HG03565 (cell line): ENCODE data around the gene RTN4R.
"Not testable (repeated sequence)": the region's sequence is repeated elsewhere in the genome, so short reads cannot be mapped to it uniquely, and the experiment has no call there.

Source experiments
- ATAC-seq: cut with Tn5 transposase; IDR thresholded peaks from one replicate; pipeline ENCODE4 v1.9.1; 2021; ENCODE audit warnings: mild to moderate bottlenecking, moderate library complexity; ENCODE audit not compliant: unreplicated experiment

The RTN4R gene

GRCh38 chr22:20268279-20269012, at the start of gene RTN4R:
Gene RTN4R (minus strand): TSS chr22:20268318. CDS start chr22:20268092, 226 bp downstream.
- ATAC-seq = no peak

- ATAC-seq = not testable (repeated sequence)
These were observed 49.4 kb upstream of the RTN4R start for GRCh38 chr22:20317402-20318042.

GRCh38 chr22:20316844-20317401, 48.8 kb upstream of the RTN4R start:
- no peak for ATAC-seq

DNA sequence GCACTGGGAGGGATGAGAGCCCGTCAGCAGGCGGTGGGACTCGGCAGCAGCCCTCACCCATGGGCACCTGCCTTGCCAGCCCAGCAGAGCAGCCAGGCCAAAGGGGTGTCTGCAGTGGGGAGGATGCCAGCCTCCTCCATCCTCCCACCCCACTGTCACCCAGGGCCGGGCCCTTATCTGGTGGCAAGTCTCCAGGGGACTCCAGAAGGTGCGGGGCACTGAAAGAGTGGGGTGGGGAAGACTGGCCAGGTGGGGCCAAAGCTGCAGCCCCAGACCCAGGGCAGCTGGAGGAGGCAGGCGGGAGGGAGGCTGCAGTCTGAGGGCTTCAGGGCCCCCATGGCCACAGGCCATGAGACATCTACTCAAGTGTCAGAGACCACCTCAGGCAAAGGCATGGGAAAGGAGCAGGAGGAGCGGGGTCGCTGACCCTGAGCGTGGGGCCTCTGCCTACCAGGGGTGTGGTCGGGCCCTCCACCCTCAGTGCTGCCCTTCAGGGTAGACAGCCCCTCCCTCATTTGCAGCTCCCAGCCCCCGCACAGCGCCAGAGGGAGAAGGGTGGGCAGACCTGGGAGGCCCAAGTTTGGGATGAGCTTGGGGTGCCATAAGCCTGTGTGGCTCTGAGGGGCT, 48.2 kb upstream of the RTN4R start:
- no peak for ATAC-seq

- no peak for ATAC-seq
These were observed 47.5 kb upstream of the RTN4R start for GRCh38 chr22:20315337-20316216.

- not testable (repeated sequence) for ATAC-seq
These were observed 46.7 kb upstream of the RTN4R start for GRCh38 chr22:20314741-20315336.

- ATAC-seq = not testable (repeated sequence)
These were observed 46.1 kb upstream of the RTN4R start for GRCh38 chr22:20314206-20314605.

GRCh38 chr22:20313306-20314077, 45.4 kb upstream of the RTN4R start:
- not testable (repeated sequence) for ATAC-seq

GRCh38 chr22:20312396-20313191, 44.5 kb upstream of the RTN4R start:
- no peak for ATAC-seq

GRCh38 chr22:20311249-20312062, 43.3 kb upstream of the RTN4R start:
- not testable (repeated sequence) for ATAC-seq

DNA sequence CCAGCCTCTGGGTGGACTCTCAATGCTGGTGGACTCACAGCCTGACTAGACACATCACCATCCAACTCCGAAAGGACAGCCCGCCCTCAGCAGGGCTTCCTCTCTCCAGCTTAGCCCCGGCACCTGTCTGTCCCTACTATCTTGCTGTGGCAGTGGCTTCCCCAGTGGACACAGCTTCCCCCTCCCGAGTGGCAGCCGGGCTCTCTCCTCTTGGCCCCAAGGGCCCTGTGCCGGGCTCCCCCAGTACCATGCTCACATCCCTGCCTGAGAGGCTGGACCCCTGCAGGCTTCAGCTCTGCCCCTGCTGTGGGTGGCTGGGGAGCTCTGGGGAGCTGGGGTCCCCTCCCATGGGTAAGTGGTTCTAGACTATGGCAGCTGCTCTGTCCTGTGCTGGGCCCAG, 42.7 kb upstream of the RTN4R start:
- ATAC-seq = not testable (repeated sequence)

- not testable (repeated sequence) for ATAC-seq
These were observed 42.1 kb upstream of the RTN4R start for GRCh38 chr22:20310180-20310579.

DNA sequence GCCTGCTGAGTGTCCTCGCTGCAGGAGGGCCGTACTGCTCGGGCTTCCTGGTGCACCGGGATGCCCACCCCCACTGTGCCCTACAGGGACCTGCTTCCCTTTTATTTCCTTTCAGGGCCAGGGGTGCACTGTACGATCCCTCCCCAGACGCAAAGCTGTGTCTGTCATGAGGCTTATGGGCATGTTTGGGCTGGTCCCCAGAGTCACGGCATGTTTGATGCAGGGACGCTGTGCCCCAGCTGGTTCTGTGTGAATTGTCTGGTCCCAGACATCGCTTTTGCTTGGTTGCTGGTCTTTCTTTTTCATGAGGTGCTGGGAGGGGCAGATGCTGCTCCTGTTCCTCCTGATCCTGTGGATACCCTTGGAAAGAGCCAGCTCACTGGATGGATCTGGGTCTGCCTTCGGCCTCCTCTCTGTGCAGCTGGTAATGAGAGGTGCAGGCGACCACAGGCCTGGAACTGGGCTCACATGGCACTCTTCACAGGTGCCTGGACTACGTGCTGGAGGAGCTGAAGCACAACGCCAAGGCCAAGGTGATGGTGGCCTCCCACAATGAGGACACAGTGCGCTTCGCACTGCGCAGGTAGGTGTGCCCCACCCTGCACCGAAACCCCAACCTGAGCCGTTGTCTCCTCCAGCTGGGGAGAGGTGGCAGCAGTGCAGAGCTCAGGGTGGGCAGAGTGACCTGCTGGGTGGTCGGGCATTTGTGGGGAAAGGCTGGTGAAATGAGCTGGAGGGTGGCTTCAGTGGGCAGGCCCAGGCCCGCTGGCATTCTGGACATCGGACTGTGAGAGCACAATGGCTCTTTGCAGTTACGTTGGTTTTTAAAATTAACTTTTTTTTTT, 40.9 kb upstream of the RTN4R start:
- ATAC-seq = not testable (repeated sequence)

DNA sequence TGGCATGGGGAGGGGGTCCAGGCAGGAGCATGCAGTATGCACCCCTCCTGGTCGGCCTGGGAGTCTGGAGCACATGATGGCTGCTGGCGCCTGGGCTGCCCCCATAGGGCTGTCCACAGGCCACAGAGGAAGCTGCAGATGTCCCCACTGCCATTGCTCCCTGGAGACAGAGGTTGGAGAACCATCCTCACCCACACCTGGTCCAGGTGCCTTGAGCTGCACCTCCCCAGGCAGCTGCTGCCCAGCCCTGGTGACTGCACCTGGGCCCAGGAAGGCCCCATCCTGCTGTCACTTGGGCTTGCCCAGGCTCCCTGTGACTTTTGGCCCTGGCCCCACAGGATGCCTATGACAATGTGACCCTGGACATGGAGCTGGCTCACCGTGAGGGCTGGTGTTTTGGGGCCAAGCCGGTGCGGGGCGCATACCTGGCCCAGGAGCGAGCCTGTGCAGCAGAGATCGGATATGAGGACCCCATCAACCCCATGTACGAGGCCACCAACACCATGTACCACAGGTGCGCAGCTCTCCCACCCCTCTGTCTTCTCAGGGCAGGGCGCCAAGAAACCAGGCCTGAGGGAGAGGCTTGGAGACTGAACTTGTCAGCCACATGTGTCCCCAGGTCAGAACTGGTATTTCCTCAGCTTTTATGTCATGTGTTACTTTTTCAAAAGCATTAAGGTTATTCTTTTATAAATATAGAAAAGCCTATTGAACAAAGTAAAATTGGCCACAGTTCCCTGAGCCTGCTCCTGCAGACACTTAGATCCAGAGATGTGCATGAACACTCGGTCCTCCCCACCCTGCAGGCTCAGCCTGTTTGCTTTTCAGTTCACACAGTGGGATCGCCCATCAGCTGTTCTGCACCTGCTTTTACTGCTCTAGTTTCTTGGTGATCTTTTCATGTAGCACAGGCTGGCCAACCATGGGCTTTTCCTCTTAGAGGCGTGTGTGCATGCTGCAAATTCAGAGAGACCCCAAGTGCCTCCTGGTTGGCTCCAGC, 39.6 kb upstream of the RTN4R start:
- ATAC-seq = not testable (repeated sequence)

- not testable (repeated sequence) for ATAC-seq
These were observed 38.7 kb upstream of the RTN4R start for GRCh38 chr22:20306646-20307447.
